B cell (primary cell): ENCODE measurements around the gene CBX7. TPM values are rescaled to one million over a fixed set of nuclear protein-coding genes. Genes with fewer than 3 reads are reported as not detected.

ENCODE experiments used
- ATAC-seq: fragments of 200-7000 bp; cut with Tn5 transposase; one replicate; pipeline ENCODE4 v1.10.0; 2021; ENCODE audit warnings: low read depth, mild to moderate bottlenecking, moderate number of reproducible peaks, moderate library complexity
- CTCF ChIA-PET: fragments of 350-600 bp; sonication (Branson Sonifier 250); formaldehyde crosslinking; loops from one replicate; lab custom pipeline; 2021; ENCODE audit warnings: antibody characterized with exemption, inconsistent platforms; lab: Charles Lee
- POLR2A ChIA-PET: fragments of 350-600 bp; sonication (Branson Sonifier 250); formaldehyde crosslinking; loops from one replicate; lab custom pipeline; 2021; ENCODE audit warnings: antibody characterized with exemption; lab: Charles Lee
- DNase-seq: peaks from one replicate; pipeline ENCODE4 v3.0.0; 2013
- H2AFZ ChIP-seq: 2 replicates; pipeline ENCODE4 v1.6.1; 2012; ENCODE audit warnings: mild to moderate bottlenecking, low read depth, low read length; ENCODE audit not compliant: insufficient read depth, poor library complexity, severe bottlenecking
- H3K27ac ChIP-seq, 2 donors: 1 replicate in 1 of 2; 2 replicates in 1 of 2; pipeline ENCODE4 v1.5.1; 2012 to 2013; ENCODE audit warnings: low read length in 2 of 2, mild to moderate bottlenecking in 2 of 2, moderate library complexity in 1 of 2
- H3K27me3 ChIP-seq, 4 experiments: fragments of 200-600 bp in 1 of 4; sonication (generic) in 1 of 4; replicated peaks in 1 of 4; 1 replicate in 2 of 4; 2 replicates in 2 of 4; pipeline versions ENCODE4 v1.6.1 to v1.7.0; 2013 to 2016; ENCODE audit warnings: low read length in 3 of 4, mild to moderate bottlenecking in 2 of 4, mixed read lengths in 1 of 4, moderate library complexity in 1 of 4; ENCODE audit not compliant: insufficient read depth in 4 of 4, control insufficient read depth in 3 of 4; ENCODE audit errors: control extremely low read depth in 1 of 4
- H3K36me3 ChIP-seq, 2 experiments: replicated peaks in 1 of 2; 1 replicate in 1 of 2; 2 replicates in 1 of 2; pipeline versions ENCODE4 v1.6.1 to v1.7.1; 2013; ENCODE audit warnings: low read length in 1 of 2; ENCODE audit not compliant: insufficient read depth in 2 of 2, control insufficient read depth in 1 of 2; ENCODE audit errors: control extremely low read depth in 1 of 2, extremely low read depth in 1 of 2
- H3K4me1 ChIP-seq, 2 donors: fragments of 200-600 bp in 1 of 2; sonication (generic) in 1 of 2; 1 replicate in 1 of 2; 2 replicates in 1 of 2; pipeline versions ENCODE4 v1.5.1 to v1.6.1; 2013 to 2017; ENCODE audit warnings: low read length in 2 of 2; ENCODE audit not compliant: control insufficient read depth in 2 of 2, insufficient read depth in 2 of 2
- H3K4me2 ChIP-seq: replicated peaks from 2 replicates; pipeline ENCODE3; 2012; ENCODE audit warnings: mild to moderate bottlenecking, low read depth, low read length; ENCODE audit not compliant: poor library complexity, severe bottlenecking
- H3K4me3 ChIP-seq, 5 experiments: fragments of 200-600 bp in 1 of 5; sonication (generic) in 1 of 5; 1 replicate in 3 of 5; 2 replicates in 2 of 5; pipeline versions ENCODE4 v1.5.1 to v1.7.0; 2011 to 2016; ENCODE audit warnings: low read length in 4 of 5, mild to moderate bottlenecking in 4 of 5, low read depth in 2 of 5, control low read depth in 1 of 5, moderate library complexity in 1 of 5; ENCODE audit not compliant: insufficient read depth in 1 of 5; ENCODE audit errors: control extremely low read depth in 1 of 5, extremely low read depth in 1 of 5
- H3K79me2 ChIP-seq: fragments of 200-600 bp; sonication (generic); one replicate; pipeline ENCODE4 v1.6.0; 2016; ENCODE audit warnings: low read length; ENCODE audit not compliant: control insufficient read depth, insufficient read depth
- H3K9ac ChIP-seq: fragments of 200-600 bp; sonication (generic); 2 replicates; pipeline ENCODE4 v1.6.1; 2017; ENCODE audit warnings: mild to moderate bottlenecking, low read length, moderate library complexity
- H3K9me3 ChIP-seq, 3 donors: one replicate each; pipeline versions ENCODE4 v1.6.1 to v1.7.1; 2013; ENCODE audit warnings: low read length in 2 of 3; ENCODE audit not compliant: control insufficient read depth in 2 of 3, insufficient read depth in 1 of 3; ENCODE audit errors: control extremely low read depth in 1 of 3
- H4K20me1 ChIP-seq: 2 replicates; pipeline ENCODE4 v1.6.0; 2012; ENCODE audit warnings: mild to moderate bottlenecking, low read length; ENCODE audit not compliant: insufficient read depth, control insufficient read depth, poor library complexity, severe bottlenecking
- H3K27ac Mint-ChIP-seq: one replicate; pipeline ENCODE4 v1.8.0; 2021; ENCODE audit warnings: mixed read lengths
- H3K27me3 Mint-ChIP-seq: one replicate; pipeline ENCODE4 v1.8.0; 2021; ENCODE audit warnings: mixed read lengths
- H3K4me1 Mint-ChIP-seq: one replicate; pipeline ENCODE4 v1.8.0; 2021; ENCODE audit warnings: mixed read lengths
- H3K4me3 Mint-ChIP-seq: one replicate; pipeline ENCODE4 v1.8.0; 2021; ENCODE audit warnings: mixed read lengths
- H3K9me3 Mint-ChIP-seq: one replicate; pipeline ENCODE4 v1.8.0; 2022; ENCODE audit warnings: mixed read lengths; ENCODE audit not compliant: insufficient read depth
- CTCF ChIP-seq: fragments of 200-600 bp; IDR thresholded peaks from one replicate; pipeline ENCODE4 v1.8.0; 2022; ENCODE audit warnings: antibody characterized with exemption, mild to moderate bottlenecking
- EZH2 ChIP-seq: IDR thresholded peaks from 2 replicates; pipeline ENCODE4 v1.6.1; 2012; ENCODE audit warnings: borderline replicate concordance, low read depth, mild to moderate bottlenecking, moderate library complexity, low read length; ENCODE audit not compliant: insufficient read depth, poor library complexity, severe bottlenecking
- WGBS: methylation state at CpG from one replicate; pipeline ENCODE4 v1.1.5; 2013; ENCODE audit warnings: missing lambda C conversion rate; ENCODE audit not compliant: insufficient coverage; 5-methylcytosine and 5-hydroxymethylcytosine counted together
- intact Hi-C: fragments of 100-400 bp; cut with micrococcal nuclease; formaldehyde crosslinking; loops from one replicate; pipeline ENCODE4 v1.10.0; 2022
- polyA plus RNA-seq: library from polyadenylated mRNA; depleted of rRNA; stranded (reverse); fragments of >200 nt; gene quantifications from 2 replicates; pipeline ENCODE4 v1.2.3, GENCODE V29; 2012
- total RNA-seq, 2 donors: library from RNA; stranded (reverse); fragments of 120-200 nt in 1 of 2; gene quantifications; 1 replicate in 1 of 2; 2 replicates in 1 of 2; pipeline versions ENCODE4 v1.2.3 to v1.2.4, GENCODE V29; 2013 to 2022

Gene CBX7
- total and polyA plus RNA-seq, 2 donors (not counting 1 experiment from before 2014, with no cell fraction given) = 83.6 to 141 TPM

GRCh38 chr22:39139933-39140332 lies 12.5 kb downstream of the CBX7 start:
- no peak for ATAC-seq
- H3K27ac Mint-ChIP-seq = no peak overlapping the region
- ChIA-PET POLR2A (no interaction called here), CTCF (interaction anchor here (0.8 kb wide), 1 partner anchor 31 kb away, joined by 3 read pairs; no protein-coding TSS in a partner anchor)
- H3K9me3 Mint-ChIP-seq = no peaks in the 10 kb centered on the region
- no peaks in the 10 kb centered on the region for H3K27me3 ChIP-seq
- peaks cover 0 to 17% of the 10 kb centered on the region in 2 experiments for H3K36me3 ChIP-seq
- no peak overlapping the region for H3K9ac ChIP-seq
- H3K4me2 ChIP-seq = no peak overlapping the region
- no peak overlapping the region for H3K4me3 Mint-ChIP-seq
- no peak overlapping the region for H2AFZ ChIP-seq
- H3K27ac ChIP-seq = no peak overlapping the region
- TF ChIP-seq CTCF = no peak
- TF ChIP-seq EZH2 = no peak
- no peaks in the 10 kb centered on the region for H3K9me3 ChIP-seq
- WGBS = 100% methylated on average over 5 of the region's 7 CpGs
- H3K79me2 ChIP-seq = peaks cover 40% of the 10 kb centered on the region
- H3K4me3 ChIP-seq = no peak overlapping the region
- no peak for DNase-seq
- peaks cover 68% of the 10 kb centered on the region for H4K20me1 ChIP-seq
- no peaks in the 10 kb centered on the region for H3K27me3 Mint-ChIP-seq
- H3K4me1 ChIP-seq = peaks cover 8 to 13% of the 10 kb centered on the region in 2 donors
- peaks cover 14% of the 10 kb centered on the region for H3K4me1 Mint-ChIP-seq
- intact Hi-C loops = no loop called here

- ChIA-PET CTCF (interaction anchor here (0.7 to 1.6 kb wide), 4 partner anchors 10 to 357 kb away, joined by 3 to 6 read pairs (median 4); no protein-coding TSS in a partner anchor), POLR2A (no interaction called here)
- Histone ChIP-seq H3K9me3 (no peaks in the 10 kb centered on the region), H3K27me3 (no peaks in the 10 kb centered on the region), H3K4me3 (no peak overlapping the region), H4K20me1 (peaks cover 64% of the 10 kb centered on the region), H3K79me2 (peaks cover 26% of the 10 kb centered on the region), H3K4me1 (no peaks in the 10 kb centered on the region), H3K36me3 (peaks cover 0 to 27% of the 10 kb centered on the region in 2 experiments), H3K4me2 (no peak overlapping the region), H3K27ac (no peak overlapping the region), H2AFZ (no peak overlapping the region), H3K9ac (no peak overlapping the region)
- no peak overlapping the region for H3K4me3 Mint-ChIP-seq
- no peak overlapping the region for H3K27ac Mint-ChIP-seq
- no peaks in the 10 kb centered on the region for H3K27me3 Mint-ChIP-seq
- intact Hi-C loops = no loop called here
- ATAC-seq (no peak), DNase-seq (peak; percentile 7)
- H3K4me1 Mint-ChIP-seq = peaks cover 2% of the 10 kb centered on the region
- TF ChIP-seq EZH2 (no peak), CTCF (no peak)
- H3K9me3 Mint-ChIP-seq = no peaks in the 10 kb centered on the region
- WGBS = 58% methylated on average over 6 of the region's 14 CpGs
These were observed 14.0 kb downstream of the CBX7 start for GRCh38 chr22:39138357-39138997.
